GM12878 (cell line): ENCODE measurements around the gene SSR3. TPM values are rescaled to one million over a fixed set of nuclear protein-coding genes. Genes with fewer than 3 reads are reported as not detected.

Experiments
- ATAC-seq: fragments of 200-7000 bp; cut with Tn5 transposase; 3 replicates; pipeline ENCODE4 v1.9.1; 2020; ENCODE audit warnings: mild to moderate bottlenecking, moderate library complexity
- BruUV-seq: library from RNA; stranded (reverse); fragments of 400-500 nt; replicated peaks from 2 replicates; lab custom pipeline; 2021; lab: Mats Ljungman, UMichigan
- CTCF ChIA-PET: fragments of 300-600 bp; sonication (Branson Sonifier 250); formaldehyde crosslinking; extraction: SDS; loops from one replicate; lab custom pipeline; 2021; ENCODE audit warnings: inconsistent platforms; lab: Yijun Ruan, JAX
- POLR2A ChIA-PET: fragments of 350-600 bp; formaldehyde crosslinking; extraction: SDS; loops from one replicate; lab custom pipeline; 2021; ENCODE audit warnings: inconsistent platforms; lab: Charles Lee
- RAD21 ChIA-PET: fragments of 300-600 bp; sonication (Branson Sonifier 250); formaldehyde crosslinking; loops from one replicate; lab custom pipeline; 2023; ENCODE audit warnings: antibody characterized with exemption; ENCODE audit not compliant: unreplicated experiment; lab: Charles Lee
- SMC1A ChIA-PET: fragments of 300-600 bp; sonication (Branson Sonifier 250); formaldehyde crosslinking; loops from one replicate; lab custom pipeline; 2023; ENCODE audit not compliant: unreplicated experiment, uncharacterized antibody; lab: Charles Lee
- DNase-seq: peaks from one replicate; pipeline ENCODE4 v3.0.0-alpha.2; 2011; ENCODE audit warnings: low read depth, low spot score
- FAIRE-seq: peaks from 3 replicates; lab custom pipeline; 2011; peaks lifted over from hg19 to GRCh38; lab: Jason Lieb, UNC
- H2AFZ ChIP-seq: 2 replicates; pipeline ENCODE4 v1.6.0; 2011; ENCODE audit warnings: low read depth, low read length, control low read depth; ENCODE audit not compliant: control insufficient read depth
- H3K27ac ChIP-seq: 2 replicates; pipeline ENCODE4 v1.5.1; 2011; ENCODE audit warnings: control low read depth; ENCODE audit not compliant: control insufficient read depth, insufficient read depth
- H3K27me3 ChIP-seq, 2 experiments: replicated peaks in 1 of 2; 2 replicates each; pipeline versions ENCODE4 v1.6.0 to v1.6.1; 2011; ENCODE audit warnings: low read length in 1 of 2; ENCODE audit not compliant: control insufficient read depth in 2 of 2, insufficient read depth in 2 of 2
- H3K36me3 ChIP-seq, 2 experiments: 2 replicates each; pipeline ENCODE4 v1.5.1; 2011; ENCODE audit warnings: low read length in 1 of 2; ENCODE audit not compliant: control insufficient read depth in 2 of 2, insufficient read depth in 2 of 2
- H3K4me1 ChIP-seq: 2 replicates; pipeline ENCODE4 v1.6.1; 2011; ENCODE audit warnings: mild to moderate bottlenecking, low read length, moderate library complexity, mixed read lengths; ENCODE audit not compliant: control insufficient read depth, insufficient read depth
- H3K4me2 ChIP-seq: 2 replicates; pipeline ENCODE4 v1.6.0; 2011; ENCODE audit warnings: control low read depth; ENCODE audit not compliant: control insufficient read depth, insufficient read depth
- H3K4me3 ChIP-seq: fragments of 200-600 bp; sonication (generic); 2 replicates; pipeline ENCODE4 v1.5.1; 2016
- H3K79me2 ChIP-seq: 2 replicates; pipeline ENCODE4 v1.6.0; 2011; ENCODE audit warnings: low read length; ENCODE audit not compliant: control insufficient read depth, insufficient read depth
- H3K9ac ChIP-seq: 2 replicates; pipeline ENCODE4 v1.8.0; 2011; ENCODE audit warnings: low read length, control low read depth, mixed read lengths; ENCODE audit not compliant: control insufficient read depth, insufficient read depth
- H3K9me3 ChIP-seq: replicated peaks from 3 replicates; pipeline ENCODE4 v1.5.1; 2011; ENCODE audit warnings: mild to moderate bottlenecking, low read length; ENCODE audit not compliant: control insufficient read depth, insufficient read depth
- H4K20me1 ChIP-seq: 2 replicates; pipeline ENCODE4 v1.6.0; 2011; ENCODE audit not compliant: control insufficient read depth, insufficient read depth
- ATF2 ChIP-seq: IDR thresholded peaks from 2 replicates; pipeline ENCODE4 v1.6.1; 2012; ENCODE audit warnings: low read length, inconsistent platforms
- BHLHE40 ChIP-seq, 2 experiments: fragments of 450-650 bp in 1 of 2; IDR thresholded peaks; 2 replicates each; pipeline ENCODE4 v1.6.1; 2011 to 2017; ENCODE audit warnings: low read depth in 2 of 2, borderline replicate concordance in 1 of 2, improper control_type of control experiment in 1 of 2, low read length in 1 of 2, mild to moderate bottlenecking in 1 of 2
- BMI1 ChIP-seq: fragments of 450-650 bp; IDR thresholded peaks from 2 replicates; pipeline ENCODE4 v1.6.1; 2016; ENCODE audit warnings: mild to moderate bottlenecking, moderate library complexity, borderline replicate concordance
- BRCA1 ChIP-seq: IDR thresholded peaks from 2 replicates; pipeline ENCODE4 v1.6.1; 2011; ENCODE audit warnings: low read depth, low read length, improper control_type of control experiment
- CBFB ChIP-seq: IDR thresholded peaks from 2 replicates; pipeline ENCODE4 v1.6.1; 2016; ENCODE audit warnings: antibody characterized with exemption, low read depth
- CHD2 ChIP-seq: IDR thresholded peaks from 2 replicates; pipeline ENCODE4 v1.6.1; 2011; ENCODE audit warnings: low read depth, low read length, improper control_type of control experiment, borderline replicate concordance
- HDGF ChIP-seq: fragments of 450-650 bp; IDR thresholded peaks from 2 replicates; pipeline ENCODE4 v1.6.1; 2016; ENCODE audit warnings: antibody characterized with exemption
- JUNB ChIP-seq: IDR thresholded peaks from 2 replicates; pipeline ENCODE4 v1.6.1; 2016; ENCODE audit warnings: antibody characterized with exemption, mild to moderate bottlenecking
- KDM1A ChIP-seq: fragments of 200-600 bp; sonication (generic); IDR thresholded peaks from 2 replicates; pipeline ENCODE4 v1.6.1; 2016; ENCODE audit warnings: borderline replicate concordance
- MEF2A ChIP-seq: IDR thresholded peaks from 2 replicates; pipeline ENCODE4 v1.6.1; 2011; ENCODE audit warnings: low read depth, mild to moderate bottlenecking, low read length, moderate library complexity; ENCODE audit not compliant: insufficient read depth
- NR2C1 ChIP-seq: fragments of 450-650 bp; IDR thresholded peaks from 2 replicates; pipeline ENCODE4 v1.6.1; 2017; ENCODE audit warnings: antibody characterized with exemption, mild to moderate bottlenecking, moderate library complexity
- RB1 ChIP-seq: fragments of 450-650 bp; formaldehyde crosslinking; IDR thresholded peaks from 2 replicates; pipeline ENCODE4 v1.6.1; 2017; ENCODE audit warnings: mild to moderate bottlenecking, borderline replicate concordance
- SMAD1 ChIP-seq: fragments of 450-650 bp; IDR thresholded peaks from 2 replicates; pipeline ENCODE4 v1.6.1; 2018; ENCODE audit warnings: mild to moderate bottlenecking, low read depth; ENCODE audit not compliant: partially characterized antibody
- ZNF207 ChIP-seq: fragments of 450-650 bp; IDR thresholded peaks from 2 replicates; pipeline ENCODE4 v1.6.1; 2014; ENCODE audit warnings: antibody characterized with exemption, mild to moderate bottlenecking, borderline replicate concordance
- ZNF622 ChIP-seq: fragments of 450-650 bp; IDR thresholded peaks from 2 replicates; pipeline ENCODE4 v1.6.1; 2017; ENCODE audit warnings: mild to moderate bottlenecking, inconsistent platforms
- WGBS: methylation state at CpG from one replicate; pipeline ENCODE4 v1.1.6; 2016; ENCODE audit warnings: low lambda C conversion rate; ENCODE audit not compliant: insufficient replicate concordance, insufficient coverage; ENCODE audit errors: missing lambda C conversion rate; 5-methylcytosine and 5-hydroxymethylcytosine counted together
- in situ Hi-C: fragments of 300-500 bp; cut with MboI; formaldehyde crosslinking; loops from 9 replicates; pipeline ENCODE4 v1.14.3; 2018; ENCODE audit warnings: mixed read lengths
- intact Hi-C: fragments of 100-400 bp; cut with micrococcal nuclease; formaldehyde crosslinking; loops from one replicate; pipeline ENCODE4 v1.14.2; 2022; ENCODE audit not compliant: unreplicated experiment
- polyA plus RNA-seq, 11 experiments: library from polyadenylated mRNA; depleted of rRNA in 4 of 11; unstranded in 6 of 11; stranded (reverse) in 5 of 11; fragments of >200 nt; fragmentation: Nextera tagmentation in 4 of 11; fragmentation: Illumina TruSeq in 1 of 11; extraction: Ambion mirVana in 4 of 11; extraction: Trizol in 1 of 11; gene quantifications; 1 replicate in 1 of 11; 2 replicates in 10 of 11; pipeline versions ENCODE4 v1.2.1 to v1.2.3, GENCODE V29; 2011 to 2016; ENCODE audit warnings: inconsistent platforms in 2 of 11, missing spikeins in 2 of 11, low read depth in 1 of 11
- total RNA-seq, 4 experiments: library from RNA; depleted of rRNA in 3 of 4; stranded (reverse); fragments of >200 nt in 3 of 4; fragmentation: Illumina TruSeq in 1 of 4; extraction: Trizol in 1 of 4; gene quantifications; 2 replicates each; pipeline versions ENCODE4 v1.2.1 to v1.2.3, GENCODE V29; 2013 to 2021

SSR3 gene
- total and polyA plus RNA-seq, 10 of the 15 experiments (the other 5 are each of a cell fraction or from before 2014, with no cell fraction given), result 133 to 345 (median 191) TPM

- H3K4me1 ChIP-seq, result peaks cover 20% of the 10 kb centered on the region; the same call in 1 of the 2 replicates
- no peak for DNase-seq
- H4K20me1 ChIP-seq, result no peaks in the 10 kb centered on the region
- no peaks in the 10 kb centered on the region for H3K36me3 ChIP-seq
- no peak overlapping the region for H3K4me3 ChIP-seq
- H3K4me2 ChIP-seq, result no peak overlapping the region
- POLR2A ChIA-PET, result interaction anchor here (0.5 kb wide), 1 partner anchor 30 kb away, joined by 3 read pairs; no protein-coding TSS in a partner anchor
- WGBS, result 100% methylated on average over 4 of the region's 4 CpGs
- in situ Hi-C loops, result no loop called here
- no peak overlapping the region for H3K9ac ChIP-seq
- H3K9me3 ChIP-seq, result no peaks in the 10 kb centered on the region; the same call in 1 of the 3 replicates
- CTCF ChIA-PET, result interaction anchor here (0.6 to 1.1 kb wide), 2 partner anchors 10 to 119 kb away, joined by 3 read pairs; no protein-coding TSS in a partner anchor
- BruUV-seq, result no TSS peak
- SMC1A ChIA-PET, result interaction anchor here (0.9 to 1.0 kb wide), 2 partner anchors 17 to 87 kb away, joined by 3 read pairs; no protein-coding TSS in a partner anchor
- RAD21 ChIA-PET, result no interaction called here
- no peak for TF ChIP-seq RB1
- TF ChIP-seq ZNF622, result no peak
- no peak for TF ChIP-seq BMI1
- TF ChIP-seq SMAD1, result no peak
- no peak for TF ChIP-seq NR2C1
- no peak for TF ChIP-seq CBFB
- no peak for TF ChIP-seq ZNF207
- TF ChIP-seq CHD2, result no peak
- no peak for TF ChIP-seq BHLHE40 (IDR thresholded peaks at IDR 0.05; ENCODE audit: borderline replicate concordance in 1 of 2, low read depth in 2 of 2, low read length in 1 of 2)
- no peak for TF ChIP-seq KDM1A
- no peak for TF ChIP-seq BRCA1
- TF ChIP-seq HDGF, result no peak
- TF ChIP-seq ATF2, result no peak
- TF ChIP-seq JUNB, result no peak
- no peak for TF ChIP-seq MEF2A
- TF ChIP-seq, all 136 proteins: peak for 0
- ATAC-seq, result no peak
- Histone ChIP-seq H3K27ac (no peak overlapping the region), H2AFZ (no peak overlapping the region), H3K27me3 (no peaks in the 10 kb centered on the region), H3K79me2 (no peaks in the 10 kb centered on the region)
- intact Hi-C loops, result no loop called here
- no peak for FAIRE-seq
Observed at GRCh38 chr3:156581033-156581432, 26.1 kb upstream of the SSR3 start.
